ENCODE data around the gene AKT1.

DNA sequence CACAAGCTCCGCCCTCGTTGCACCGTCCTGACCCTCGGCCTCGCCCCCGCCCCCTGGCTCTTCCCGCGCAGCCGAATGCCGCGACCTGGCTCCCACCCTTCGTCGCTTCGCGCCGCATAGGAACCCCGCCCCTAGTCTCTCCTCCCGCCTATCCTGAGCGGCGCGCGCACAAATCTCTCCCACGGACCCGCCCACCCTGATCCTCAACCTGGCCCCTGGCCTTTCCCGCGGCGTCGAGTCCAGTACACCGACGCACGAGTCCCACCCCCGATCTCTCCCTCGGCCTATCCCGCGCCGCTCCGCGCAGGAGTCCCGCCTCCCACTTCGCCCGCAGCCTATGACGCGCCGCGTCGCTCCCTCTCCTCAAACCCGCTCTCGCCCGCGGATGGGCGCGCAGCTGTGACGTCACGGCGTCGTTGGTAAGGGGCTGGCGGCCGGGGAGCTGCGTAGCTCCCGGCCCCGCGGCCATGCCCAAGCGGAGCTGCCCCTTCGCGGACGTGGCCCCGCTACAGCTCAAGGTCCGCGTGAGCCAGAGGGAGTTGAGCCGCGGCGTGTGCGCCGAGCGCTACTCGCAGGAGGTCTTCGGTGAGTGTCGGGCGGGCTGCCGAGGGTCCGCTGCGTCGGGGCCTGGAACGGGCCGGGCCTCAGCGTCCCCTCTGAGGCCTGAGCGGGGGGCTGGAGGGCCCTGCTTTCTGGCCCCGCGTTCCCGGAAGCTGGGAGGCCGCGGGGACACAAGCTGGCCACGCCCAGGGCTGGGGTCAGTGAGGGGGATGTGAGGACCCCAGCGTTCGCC is 42.6 kb downstream of the AKT1 start, which contains the start of gene SIVA1:
- TF ChIP-seq POLR2AphosphoS5 (IDR thresholded peaks at IDR 0.05; ENCODE audit: insufficient read depth in 1 of 2, low read depth in 1 of 2): peak; percentile 82 to 96
- peak in 1 of 2 donors; percentile 81 for TF ChIP-seq POLR2A (IDR thresholded peaks at IDR 0.05)
- TF ChIP-seq, protein P1, sequence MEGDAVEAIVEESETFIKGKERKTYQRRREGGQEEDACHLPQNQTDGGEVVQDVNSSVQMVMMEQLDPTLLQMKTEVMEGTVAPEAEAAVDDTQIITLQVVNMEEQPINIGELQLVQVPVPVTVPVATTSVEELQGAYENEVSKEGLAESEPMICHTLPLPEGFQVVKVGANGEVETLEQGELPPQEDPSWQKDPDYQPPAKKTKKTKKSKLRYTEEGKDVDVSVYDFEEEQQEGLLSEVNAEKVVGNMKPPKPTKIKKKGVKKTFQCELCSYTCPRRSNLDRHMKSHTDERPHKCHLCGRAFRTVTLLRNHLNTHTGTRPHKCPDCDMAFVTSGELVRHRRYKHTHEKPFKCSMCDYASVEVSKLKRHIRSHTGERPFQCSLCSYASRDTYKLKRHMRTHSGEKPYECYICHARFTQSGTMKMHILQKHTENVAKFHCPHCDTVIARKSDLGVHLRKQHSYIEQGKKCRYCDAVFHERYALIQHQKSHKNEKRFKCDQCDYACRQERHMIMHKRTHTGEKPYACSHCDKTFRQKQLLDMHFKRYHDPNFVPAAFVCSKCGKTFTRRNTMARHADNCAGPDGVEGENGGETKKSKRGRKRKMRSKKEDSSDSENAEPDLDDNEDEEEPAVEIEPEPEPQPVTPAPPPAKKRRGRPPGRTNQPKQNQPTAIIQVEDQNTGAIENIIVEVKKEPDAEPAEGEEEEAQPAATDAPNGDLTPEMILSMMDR (IDR thresholded peaks at IDR 0.05): no peak
